Dermis microvascular lymphatic vessel endothelial cell (primary cell): ENCODE data around the gene PPM1H. TPM values are rescaled to one million over a fixed set of nuclear protein-coding genes. Genes with fewer than 3 reads are reported as not detected.

Source experiments
- DNase-seq, 2 donors: peaks; one replicate each; pipeline versions ENCODE4 v3.0.0 to v3.0.0-alpha.2; 2010; ENCODE audit warnings: low read depth in 2 of 2
- total RNA-seq: library from RNA; depleted of rRNA; stranded (reverse); fragments of >200 nt; gene quantifications from 2 replicates; pipeline ENCODE4 v1.2.1, GENCODE V29; 2014

PPM1H gene
- total RNA-seq, 1 donor from 2014 or later, result 1.0 TPM

DNA sequence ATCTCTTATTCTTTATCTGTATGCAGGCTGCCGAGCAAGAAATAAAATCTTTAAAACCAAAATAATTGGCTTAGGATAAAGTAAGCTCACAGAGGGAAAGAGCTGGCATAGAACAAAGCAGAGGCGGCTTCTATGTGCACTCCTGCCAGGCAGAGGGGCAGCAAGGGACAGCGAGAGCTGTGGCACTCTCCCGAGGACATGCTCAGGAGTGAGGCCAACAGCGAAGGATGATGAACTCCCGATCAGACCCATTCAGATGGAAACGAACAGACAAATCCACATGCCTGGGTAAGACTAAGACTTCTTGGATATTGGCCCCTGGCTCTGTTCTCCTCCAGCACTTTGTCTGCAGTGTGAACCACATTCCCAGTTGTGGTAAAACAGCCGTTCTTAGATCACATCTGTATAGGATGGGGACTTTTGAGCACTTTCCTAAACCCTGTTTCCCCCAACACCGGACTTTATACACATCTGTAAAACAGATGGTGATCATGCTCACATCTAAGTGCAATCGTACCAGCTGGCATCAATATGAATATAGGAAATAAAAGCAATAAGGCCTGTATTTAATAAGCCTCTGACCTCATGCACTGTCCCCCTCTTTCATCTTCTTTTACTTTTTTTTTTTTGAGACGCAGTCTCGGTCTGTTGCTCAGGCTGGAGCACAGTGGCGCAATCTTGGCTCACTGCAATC, 134.1 kb downstream of the PPM1H start:
- DNase-seq, result no peak

- DNase-seq, result no peak
These were observed 135.1 kb downstream of the PPM1H start for GRCh38 chr12:62799766-62800406.

GRCh38 chr12:62799126-62799736, 135.7 kb downstream of the PPM1H start:
- peak; percentile 55 to 74 for DNase-seq

GRCh38 chr12:62794218-62794583, 140.7 kb downstream of the PPM1H start:
- DNase-seq, result no peak

DNA sequence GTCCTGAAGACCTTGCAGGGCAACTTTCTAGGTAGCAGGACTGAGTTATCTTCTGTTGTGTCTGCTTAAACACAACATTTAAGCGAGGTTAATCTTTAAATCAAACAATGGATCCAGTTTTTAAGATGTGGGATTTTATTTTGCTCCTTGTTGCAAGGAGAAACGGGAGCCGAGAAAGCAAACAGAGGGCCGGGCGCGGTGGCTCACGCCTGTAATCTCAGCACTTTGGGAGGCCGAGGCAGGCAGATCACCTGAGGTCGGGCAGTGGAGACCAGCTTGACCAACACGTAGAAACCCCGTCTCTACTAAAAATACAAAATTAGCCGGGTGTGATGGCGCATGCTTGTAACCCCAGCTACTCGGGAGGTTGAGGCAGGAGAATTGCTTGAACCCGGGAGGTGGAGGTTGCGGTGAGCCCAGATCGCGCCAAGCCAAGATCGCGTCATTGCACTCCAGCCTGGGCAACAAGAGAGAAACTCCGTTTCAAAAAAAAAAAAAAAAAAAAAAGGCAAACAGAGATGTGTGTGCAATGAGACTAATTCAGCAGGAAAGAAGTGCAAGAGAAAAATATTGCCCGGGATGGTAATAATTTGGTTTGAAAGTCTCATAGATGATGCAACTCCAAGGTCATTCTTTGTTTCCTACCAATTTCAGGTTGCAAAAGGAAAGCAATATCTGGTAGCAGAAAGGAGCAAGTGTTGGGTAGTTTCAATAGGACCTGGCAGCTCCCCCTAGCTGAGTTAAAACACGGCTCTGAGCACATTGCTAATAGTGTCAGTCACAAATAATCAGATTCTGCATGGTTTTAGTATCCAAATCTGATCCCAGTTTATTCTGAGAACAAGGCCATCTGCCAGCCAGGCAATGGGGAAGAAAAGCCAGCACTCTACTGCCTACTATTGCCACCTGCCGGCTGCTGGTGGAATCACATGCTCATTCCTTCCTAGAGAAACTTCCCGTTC, 141.4 kb downstream of the PPM1H start:
- DNase-seq, result peak; percentile 81 to 84

DNA sequence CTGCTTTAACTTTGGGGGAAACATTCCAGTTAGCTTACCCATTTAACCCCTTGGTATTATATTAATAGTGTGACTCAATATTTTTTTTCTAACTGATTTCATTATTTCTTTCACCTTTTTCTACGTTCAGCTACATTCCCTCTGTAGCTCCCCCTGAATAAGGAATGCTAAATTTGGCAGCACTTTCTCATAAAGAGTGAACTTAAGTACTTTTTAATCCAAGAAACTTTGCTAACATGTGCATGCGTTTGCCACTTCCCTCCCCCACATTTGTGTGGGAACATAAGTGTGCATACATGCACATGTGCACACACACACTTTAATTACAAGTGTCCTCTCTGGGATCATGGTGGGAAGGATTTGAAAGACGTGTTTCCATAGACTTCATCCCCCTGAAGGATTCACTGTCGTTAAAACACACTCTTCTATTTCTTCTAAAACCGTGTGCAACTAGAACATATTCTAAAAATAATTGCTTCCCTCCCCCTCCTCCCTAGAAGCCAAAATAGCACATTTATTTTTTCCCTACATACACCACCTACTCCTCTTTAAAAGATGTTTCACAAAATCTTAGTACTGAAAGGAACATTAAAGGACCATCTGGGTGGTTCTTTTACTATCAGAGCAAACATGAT, 142.6 kb downstream of the PPM1H start:
- no peak for DNase-seq

GRCh38 chr12:62789851-62790250, 145.1 kb downstream of the PPM1H start:
- peak; percentile 64 to 70 for DNase-seq

- DNase-seq, result no peak
These were observed 147.3 kb downstream of the PPM1H start for GRCh38 chr12:62787611-62788010.

GRCh38 chr12:62787023-62787422, 147.9 kb downstream of the PPM1H start:
- DNase-seq, result no peak

DNA sequence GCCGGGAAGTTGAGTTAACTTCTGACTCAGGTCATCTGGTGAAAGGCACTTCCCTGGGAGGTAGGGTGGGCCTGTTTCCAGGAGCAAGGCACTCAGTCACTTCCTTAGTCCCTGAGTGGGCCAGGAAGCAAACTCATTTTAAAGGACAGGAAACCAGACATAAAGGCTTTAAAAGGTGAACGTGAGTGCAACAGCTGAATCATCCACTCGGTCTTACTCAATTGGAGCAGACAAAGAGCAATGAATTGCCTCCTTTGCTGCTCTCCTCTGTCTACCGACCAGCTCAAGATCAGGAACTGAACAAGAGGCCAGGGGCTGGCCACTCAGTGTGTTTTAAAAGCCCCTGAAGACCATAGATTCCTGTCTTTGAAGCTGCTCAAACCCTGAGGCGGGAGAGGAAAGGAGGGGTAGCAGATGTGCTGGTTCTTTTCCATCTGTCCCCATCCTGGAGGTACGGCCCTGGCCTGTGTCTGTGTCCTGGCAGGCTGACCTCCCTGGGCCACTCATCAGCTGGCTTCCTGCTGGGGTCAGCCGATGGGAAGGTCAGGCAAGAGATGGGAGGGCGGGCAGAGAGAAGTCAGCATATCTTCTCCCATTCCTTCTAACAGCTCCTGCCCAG, 148.9 kb downstream of the PPM1H start:
- DNase-seq, result peak; percentile 82 to 98

- peak in 1 of 2 donors; percentile 65 for DNase-seq
These were observed 150.4 kb downstream of the PPM1H start for GRCh38 chr12:62784576-62784975.

DNA sequence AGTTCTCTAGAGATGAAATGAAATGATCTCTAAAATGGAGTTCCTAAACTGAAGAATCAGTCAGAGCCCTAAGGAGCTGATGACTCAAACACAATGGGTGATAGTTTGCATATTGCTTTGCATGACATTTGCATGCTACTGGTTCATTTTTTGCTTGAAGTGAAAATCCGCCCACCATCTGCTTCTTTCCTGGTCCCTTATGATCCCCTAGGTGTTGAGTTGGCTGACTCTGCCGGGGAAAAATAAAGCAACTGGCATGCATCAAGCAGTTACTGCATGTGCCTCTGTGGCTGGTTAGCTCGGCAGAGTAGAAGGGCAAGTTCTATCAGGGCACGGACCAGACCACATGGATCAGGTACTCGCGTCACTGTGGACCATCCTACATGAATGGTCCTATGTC, 151.1 kb downstream of the PPM1H start:
- no peak for DNase-seq

- DNase-seq, result no peak
These were observed 153.6 kb downstream of the PPM1H start for GRCh38 chr12:62781136-62781880.

DNA sequence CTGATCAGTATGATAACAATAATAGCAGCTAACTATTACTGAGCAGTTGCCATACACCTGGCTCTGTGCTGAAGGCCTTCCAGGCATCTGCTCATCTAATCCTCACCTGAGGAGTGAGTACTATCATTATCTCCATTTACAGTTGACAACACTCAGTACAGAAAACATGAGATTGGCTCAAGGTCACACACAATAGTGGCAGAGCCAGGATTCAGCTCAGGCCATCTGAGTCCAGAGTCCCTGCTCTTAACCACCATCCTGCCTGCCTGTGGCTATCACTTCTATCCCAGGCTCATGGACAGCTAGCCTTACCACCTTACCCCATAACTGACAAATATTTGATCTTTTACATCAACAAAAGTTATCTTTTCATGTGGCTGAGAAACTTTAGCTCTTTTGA, 155.5 kb downstream of the PPM1H start:
- DNase-seq, result no peak

- no peak for DNase-seq
These were observed 156.8 kb downstream of the PPM1H start for GRCh38 chr12:62778187-62778586.

GRCh38 chr12:62776997-62777396, 158.0 kb downstream of the PPM1H start:
- DNase-seq, result no peak

- DNase-seq, result peak in 1 of 2 donors; percentile 12
These were observed 158.4 kb downstream of the PPM1H start for GRCh38 chr12:62776575-62776974.

GRCh38 chr12:62774794-62775193, 160.2 kb downstream of the PPM1H start:
- no peak for DNase-seq

DNA sequence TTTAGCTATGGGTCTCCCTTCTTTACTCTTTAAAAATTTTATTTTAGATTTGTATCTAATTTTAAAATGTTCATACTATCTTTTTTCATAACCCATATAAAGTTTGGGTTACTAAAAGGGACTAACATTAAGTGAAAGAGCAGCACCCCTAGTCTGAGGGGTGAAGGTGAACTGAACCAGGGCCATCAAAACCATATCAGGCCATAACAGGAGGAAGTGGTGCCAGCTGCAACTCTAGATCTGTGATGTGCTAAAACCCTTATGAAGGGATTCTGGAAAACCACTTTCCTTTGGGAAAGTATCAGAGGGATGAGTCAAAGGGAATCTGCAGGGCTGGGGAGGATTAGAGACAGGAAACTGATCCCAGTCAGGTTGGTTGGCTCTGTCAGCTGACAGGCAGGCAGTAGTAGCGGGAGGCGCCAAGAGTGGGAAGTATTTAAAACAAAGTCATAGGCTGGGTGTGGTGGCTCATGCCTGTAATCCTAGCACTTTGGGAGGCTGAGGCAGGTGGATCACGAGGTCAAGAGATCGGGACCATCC, 162.5 kb downstream of the PPM1H start:
- peak; percentile 59 to 67 for DNase-seq

DNA sequence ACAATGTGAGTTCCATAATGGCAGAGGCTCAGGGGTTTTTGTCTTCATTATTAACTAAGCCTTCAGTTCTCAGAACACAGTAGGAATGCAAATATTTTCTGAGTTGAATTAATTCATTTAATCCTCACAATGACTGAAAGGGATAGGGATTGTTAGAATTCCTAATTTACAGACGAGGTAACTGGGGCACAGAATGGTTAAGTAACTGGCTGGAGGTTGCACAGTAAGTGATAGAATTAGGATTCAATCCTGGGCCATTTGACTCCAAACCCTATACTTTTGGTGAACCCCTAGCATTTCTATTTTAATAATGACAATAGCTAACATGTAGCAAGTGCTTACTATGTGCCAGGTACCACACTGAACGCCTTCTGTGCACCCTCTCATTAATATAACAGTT, 163.1 kb downstream of the PPM1H start:
- no peak for DNase-seq
